ENCODE results near the gene SLC8A1. TPM values are rescaled to one million over a fixed set of nuclear protein-coding genes. Genes with fewer than 3 reads are reported as not detected.

SLC8A1 gene
- total RNA-seq, 1 donor from 2014 or later = 6.0 TPM

DNA sequence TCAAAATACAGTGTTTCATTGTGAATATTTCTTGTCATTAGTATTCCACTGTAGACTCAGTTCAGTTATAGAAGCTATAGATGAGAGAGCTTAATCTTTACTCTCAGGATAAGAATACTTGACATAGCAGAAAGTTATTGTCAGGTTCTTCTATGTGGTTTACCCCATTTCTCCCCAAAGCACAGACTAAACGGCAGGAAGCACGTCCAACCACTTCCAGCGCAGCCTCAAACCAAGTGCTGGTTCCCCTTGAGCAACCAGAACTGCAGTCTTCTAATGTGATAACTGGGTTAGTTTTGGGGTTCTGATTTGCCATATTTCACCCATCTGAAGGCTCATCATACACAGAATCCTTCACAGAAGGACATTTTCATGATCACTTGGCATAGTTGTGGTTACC lies 324.7 kb downstream of the SLC8A1 start:
- ATAC-seq (no peak), DNase-seq (ENCODE audit: low spot score) (no peak)

DNA sequence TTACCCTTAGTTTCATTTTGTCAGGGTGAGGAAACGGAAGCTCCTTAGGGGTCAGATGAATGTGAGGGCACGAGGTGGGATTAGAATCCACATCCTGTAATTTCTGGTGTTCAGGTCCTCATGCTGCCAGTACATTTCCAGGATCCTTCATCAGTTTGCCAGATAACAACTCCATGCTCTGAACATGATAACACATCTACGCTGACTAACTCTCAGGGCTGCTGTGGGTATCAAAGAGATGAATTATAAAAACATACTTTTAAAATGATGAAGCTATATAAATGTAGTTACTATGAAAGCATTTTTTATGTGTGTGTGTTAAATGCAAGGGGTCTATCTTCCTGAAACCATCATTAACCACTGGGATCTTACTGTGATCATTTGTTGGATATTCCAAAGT lies 325.9 kb downstream of the SLC8A1 start:
- DNase-seq (ENCODE audit: low spot score) (no peak), ATAC-seq (no peak)

DNA sequence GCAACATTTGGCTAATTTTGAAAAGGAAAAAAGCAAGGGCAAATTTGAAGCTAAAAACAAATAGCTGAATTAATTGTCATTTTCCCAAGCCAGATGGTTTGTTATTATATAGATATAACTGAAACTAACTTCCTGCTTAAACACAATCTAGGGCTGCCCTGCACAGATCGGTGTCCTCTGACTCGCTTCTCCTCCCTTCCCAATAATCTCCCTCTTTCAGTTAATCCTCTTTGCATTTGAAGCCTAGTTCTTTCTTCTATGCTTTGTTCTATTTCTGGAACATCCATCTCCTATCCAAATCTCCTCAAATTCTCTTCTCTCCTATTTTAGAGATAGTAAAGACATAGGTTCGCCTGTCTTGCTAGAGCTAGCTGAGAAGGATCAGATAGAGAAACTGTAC lies 328.1 kb downstream of the SLC8A1 start:
- no peak for ATAC-seq

DNA sequence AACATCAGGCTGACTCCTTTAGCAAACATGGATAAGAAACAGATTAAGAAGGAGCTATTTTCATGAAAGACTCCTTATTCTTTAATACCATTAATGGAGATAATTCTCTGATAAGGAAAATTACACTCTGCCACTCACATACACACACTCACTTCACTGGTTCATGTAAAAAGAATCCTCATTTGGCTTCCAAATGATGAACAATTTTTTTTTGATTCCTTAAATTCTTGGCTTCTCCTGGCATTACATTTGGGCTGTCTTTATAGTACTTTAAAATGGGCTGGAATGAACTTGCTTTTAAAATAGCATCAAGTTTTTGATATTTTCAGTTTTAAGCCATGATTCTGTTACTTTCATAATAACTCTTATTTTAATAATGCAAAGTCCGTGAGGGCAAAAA lies 328.6 kb downstream of the SLC8A1 start:
- DNase-seq (ENCODE audit: low spot score) (no peak), ATAC-seq (no peak)

More for the DNA sequence above, 328.1 kb downstream of the SLC8A1 start:
- DNase-seq (ENCODE audit: low spot score) = no peak

GRCh38 chr2:40120957-40121356 lies 330.9 kb downstream of the SLC8A1 start:
- ATAC-seq (no peak), DNase-seq (ENCODE audit: low spot score) (no peak)

DNA sequence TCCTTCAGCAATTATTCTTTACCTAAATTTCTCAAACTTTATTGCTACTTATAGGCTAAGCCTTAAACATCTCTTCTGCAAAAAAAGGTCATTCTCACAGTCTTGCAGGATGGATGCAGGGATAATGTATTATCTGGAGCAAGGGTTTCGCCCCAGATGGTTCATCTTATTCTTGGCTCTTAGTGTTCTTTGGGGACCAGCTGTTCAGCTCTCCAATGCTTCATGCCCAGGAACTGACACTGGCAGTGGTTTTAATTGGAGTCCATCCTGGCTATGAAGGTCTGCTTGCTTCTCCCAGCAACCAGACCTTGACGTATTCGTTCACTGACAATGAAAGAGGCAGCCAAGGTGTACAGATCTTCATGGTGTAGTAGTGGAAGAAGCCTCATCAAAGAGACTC lies 331.9 kb downstream of the SLC8A1 start:
- no peak for DNase-seq (ENCODE audit: low spot score)

GRCh38 chr2:40118622-40119021 lies 333.3 kb downstream of the SLC8A1 start:
- DNase-seq (ENCODE audit: low spot score) (no peak), ATAC-seq (no peak)

More for the DNA sequence above, 331.9 kb downstream of the SLC8A1 start:
- ATAC-seq = no peak

DNA sequence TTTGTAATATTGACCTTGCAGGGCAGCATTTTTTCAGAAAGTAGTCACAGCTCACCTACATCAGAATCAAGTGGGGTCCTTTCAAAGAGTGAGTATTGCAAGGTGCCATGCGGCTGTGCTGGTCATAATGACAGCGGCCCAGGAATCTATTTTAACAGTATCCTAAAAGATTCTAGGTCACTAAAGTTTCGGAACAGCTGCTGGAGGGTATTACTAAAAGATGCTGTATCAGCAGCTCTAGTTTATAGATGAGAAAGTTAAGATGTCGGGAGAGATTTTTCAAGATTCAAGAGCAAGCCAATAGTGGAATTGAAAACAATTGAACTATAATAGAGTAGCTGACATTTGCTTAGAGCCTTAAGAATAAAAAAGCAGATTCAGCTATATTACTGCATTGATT lies 336.0 kb downstream of the SLC8A1 start:
- no peak for ATAC-seq

GRCh38 chr2:40115348-40115747 lies 336.5 kb downstream of the SLC8A1 start:
- DNase-seq (ENCODE audit: low spot score) (no peak), ATAC-seq (no peak)

More for the DNA sequence above, 336.0 kb downstream of the SLC8A1 start:
- no peak for DNase-seq (ENCODE audit: low spot score)

GRCh38 chr2:40113997-40114396 lies 337.9 kb downstream of the SLC8A1 start:
- ATAC-seq = no peak
- no peak for DNase-seq (ENCODE audit: low spot score)

- DNase-seq (ENCODE audit: low spot score) = no peak
- ATAC-seq = no peak
These were observed 338.5 kb downstream of the SLC8A1 start for GRCh38 chr2:40113272-40113968.

- no peak for DNase-seq (ENCODE audit: low spot score)
- ATAC-seq = no peak
These were observed 342.5 kb downstream of the SLC8A1 start for GRCh38 chr2:40109381-40109780.

GRCh38 chr2:40108851-40109250 lies 343.0 kb downstream of the SLC8A1 start:
- ATAC-seq = no peak
- no peak for DNase-seq (ENCODE audit: low spot score)

DNA sequence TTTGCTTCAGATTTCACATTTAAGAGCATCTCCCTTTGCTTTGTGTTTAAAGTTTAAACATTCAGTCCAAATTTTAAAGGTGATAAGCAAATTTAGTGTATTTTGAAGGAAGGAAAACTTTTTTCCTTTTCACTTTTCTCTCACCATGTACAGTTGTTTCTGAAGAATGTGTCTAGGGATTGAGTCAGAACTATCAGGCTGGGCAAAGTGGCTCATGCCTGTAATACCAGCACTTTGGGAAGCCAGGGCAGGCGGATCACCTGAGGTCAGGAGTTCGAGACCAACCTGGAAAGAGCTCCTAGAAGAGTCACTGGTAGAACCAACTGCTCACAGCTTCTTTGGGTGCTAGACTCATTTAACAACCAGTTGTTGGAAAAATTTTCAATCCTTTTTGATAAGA lies 345.8 kb downstream of the SLC8A1 start:
- DNase-seq (ENCODE audit: low spot score) = no peak
- ATAC-seq = no peak

DNA sequence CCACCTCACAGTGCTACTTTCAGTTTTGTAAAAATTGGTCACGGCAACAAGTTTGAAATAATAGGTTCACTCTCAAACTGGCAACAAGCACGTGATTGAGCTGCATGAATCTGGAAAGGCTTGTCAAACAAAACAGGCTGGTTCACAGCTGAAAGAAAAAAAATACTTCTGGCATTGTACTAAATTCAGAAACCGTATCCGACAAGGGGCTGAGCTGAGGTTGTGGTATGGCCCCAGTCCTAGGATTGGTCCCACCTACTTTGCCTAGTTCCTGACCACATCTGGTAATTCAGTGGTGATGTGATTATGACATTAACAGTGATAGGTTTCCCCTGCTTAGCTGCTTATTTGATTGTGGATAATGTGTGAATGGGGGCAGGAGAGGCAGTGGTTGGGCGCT lies 346.3 kb downstream of the SLC8A1 start:
- ATAC-seq (no peak), DNase-seq (ENCODE audit: low spot score) (no peak)

- DNase-seq (ENCODE audit: low spot score) (no peak), ATAC-seq (no peak)
These were observed 348.3 kb downstream of the SLC8A1 start for GRCh38 chr2:40103590-40103989.

DNA sequence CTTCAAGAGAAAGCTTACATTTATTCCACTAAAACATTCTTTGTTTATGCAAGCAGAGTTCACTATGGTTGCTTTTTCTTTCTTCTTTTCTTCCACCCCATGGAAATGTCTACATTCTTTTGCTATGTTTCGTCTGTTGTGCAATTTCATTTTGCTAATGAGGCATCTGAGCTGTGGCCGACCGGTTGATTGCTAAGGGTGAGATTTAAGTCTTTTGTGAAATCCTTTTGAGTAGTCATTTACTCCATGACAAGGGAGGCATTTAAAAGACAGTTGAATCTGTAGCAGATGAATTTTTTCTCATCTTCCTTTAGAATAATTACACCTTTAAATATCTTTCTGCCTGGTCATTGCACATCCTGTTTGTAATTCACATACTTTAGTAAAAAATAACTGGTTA lies 348.7 kb downstream of the SLC8A1 start:
- DNase-seq (ENCODE audit: low spot score) (no peak), ATAC-seq (no peak)

- no peak for ATAC-seq
- DNase-seq (ENCODE audit: low spot score) = no peak
These were observed 349.4 kb downstream of the SLC8A1 start for GRCh38 chr2:40102447-40102846.

DNA sequence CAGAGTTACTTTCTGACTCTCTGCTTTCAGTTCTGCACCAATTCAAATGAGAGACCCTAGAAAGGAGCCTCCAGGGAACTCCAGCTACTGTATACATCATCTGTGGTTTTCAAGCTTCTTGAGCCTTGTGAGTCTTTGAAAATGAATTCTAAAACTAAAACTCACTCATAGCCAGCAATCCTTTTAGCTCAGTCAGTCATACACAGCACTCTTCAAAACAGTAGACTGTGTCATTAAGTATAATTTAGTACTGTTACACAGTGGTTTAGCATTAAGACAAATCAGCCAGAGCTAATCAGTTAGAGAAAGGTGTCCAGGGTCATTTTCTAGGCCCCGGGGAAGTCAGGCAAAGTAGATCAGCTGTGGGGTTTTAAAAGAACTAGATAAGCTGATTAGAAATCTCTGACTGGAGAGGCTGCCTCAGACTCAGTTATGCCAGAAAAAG lies 350.7 kb downstream of the SLC8A1 start:
- DNase-seq (ENCODE audit: low spot score) = no peak

DNA sequence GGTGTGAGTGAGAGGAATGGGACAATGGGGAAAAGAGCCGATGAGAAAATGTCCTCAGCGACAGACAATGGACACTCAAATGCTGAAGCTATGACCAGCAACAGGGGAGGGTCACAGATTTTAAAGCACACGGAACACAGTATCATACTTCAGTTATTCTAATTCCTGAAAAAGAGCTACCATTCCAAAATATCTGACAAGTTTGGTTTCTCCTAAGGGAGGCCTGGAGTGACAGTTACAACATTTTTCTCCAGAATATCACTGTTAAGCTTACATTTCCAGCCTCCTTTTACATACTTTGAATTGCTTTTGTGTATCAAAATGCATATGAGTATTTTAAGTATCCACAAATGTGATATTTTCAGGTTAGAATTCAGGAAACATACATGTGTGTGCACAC lies 351.2 kb downstream of the SLC8A1 start:
- no peak for DNase-seq (ENCODE audit: low spot score)
- no peak for ATAC-seq

More for the DNA sequence above, 350.7 kb downstream of the SLC8A1 start:
- ATAC-seq = no peak

- DNase-seq (ENCODE audit: low spot score) (no peak), ATAC-seq (no peak)
These were observed 353.0 kb downstream of the SLC8A1 start for GRCh38 chr2:40098786-40099470.

DNA sequence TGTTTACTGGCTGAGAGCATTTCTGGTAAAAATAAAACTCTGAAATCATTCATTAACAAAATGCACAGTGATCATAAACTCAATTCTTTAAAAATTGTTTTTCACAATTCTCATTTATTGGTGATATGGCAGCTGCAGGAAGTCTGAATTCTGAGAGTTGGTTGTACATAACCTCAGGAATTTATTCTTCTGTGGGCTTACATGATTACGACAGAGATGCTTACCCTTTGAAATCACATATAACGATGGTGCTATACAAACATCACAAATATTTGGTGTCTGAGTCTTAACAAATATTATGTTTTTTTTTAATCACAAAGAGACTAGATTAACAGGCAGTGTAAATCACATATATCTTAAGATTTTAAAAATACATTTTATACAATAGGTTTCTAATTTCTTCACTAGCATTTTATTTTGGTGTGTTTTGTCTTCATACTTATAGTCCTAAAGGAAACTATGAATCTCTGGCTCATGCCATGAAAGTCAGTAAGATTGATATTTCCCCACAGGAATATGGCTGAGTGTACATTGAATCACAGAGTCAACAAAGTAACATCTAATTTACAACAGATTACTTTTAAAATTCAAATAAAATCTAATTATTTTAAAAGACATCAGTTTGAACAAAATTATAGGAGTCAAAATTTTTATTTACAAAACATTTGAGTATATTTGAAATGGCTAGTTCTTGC lies 354.1 kb downstream of the SLC8A1 start:
- DNase-seq (ENCODE audit: low spot score) = no peak
- no peak for ATAC-seq
